Ishikawa (cell line): ENCODE measurements around the gene KIRREL3.

Experiments
- CEBPB ChIP-seq: IDR thresholded peaks from 2 replicates; pipeline ENCODE4 v1.6.1; 2012
- CREB1 ChIP-seq: IDR thresholded peaks from 2 replicates; pipeline ENCODE4 v1.6.1; 2012; ENCODE audit warnings: low read depth
- REST ChIP-seq: IDR thresholded peaks from 2 replicates; pipeline ENCODE4 v1.6.1; 2012; ENCODE audit warnings: low read depth, mild to moderate bottlenecking
- TAF1 ChIP-seq: IDR thresholded peaks from 2 replicates; pipeline ENCODE4 v1.6.1; 2012; ENCODE audit warnings: low read depth, mild to moderate bottlenecking
- TCF12 ChIP-seq: IDR thresholded peaks from 2 replicates; pipeline ENCODE4 v1.6.1; 2012; ENCODE audit warnings: low read depth
- TEAD4 ChIP-seq: IDR thresholded peaks from 2 replicates; pipeline ENCODE4 v1.6.1; 2012

GRCh38 chr11:126476977-126477376, 523.6 kb downstream of the KIRREL3 start:
- TF ChIP-seq CEBPB (no peak), TEAD4 (no peak), TCF12 (no peak), REST (no peak), CREB1 (no peak), TAF1 (no peak)
